ENCODE results near the gene DENND5A. TPM values are rescaled to one million over a fixed set of nuclear protein-coding genes. Genes with fewer than 3 reads are reported as not detected.
"Not testable (repeated sequence)": the region's sequence is repeated elsewhere in the genome, so short reads cannot be mapped to it uniquely, and the experiment has no call there.

DENND5A gene
- total RNA-seq, 1 donor from 2014 or later, result 147 TPM

DNA sequence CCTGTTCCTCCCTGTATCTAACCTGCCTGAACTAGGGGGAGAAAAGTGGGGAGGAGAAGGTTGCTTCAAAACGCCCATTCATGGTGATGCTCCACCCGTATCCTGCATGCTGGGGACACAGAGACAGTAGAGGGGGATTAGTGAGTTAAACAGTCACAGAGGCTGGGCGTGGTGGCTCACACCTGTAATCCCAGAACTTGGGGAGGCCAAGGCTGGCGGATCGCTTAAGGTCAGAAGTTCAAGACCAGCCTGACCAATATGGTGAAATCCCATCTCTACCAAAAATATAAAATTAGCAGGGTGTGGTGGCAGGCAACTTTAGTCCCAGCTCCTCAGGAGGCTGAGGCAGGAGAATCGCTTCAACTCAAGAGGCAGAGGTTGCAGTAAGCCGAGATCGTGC, 1.8 kb upstream of the DENND5A start:
- ATAC-seq (no peak), DNase-seq (ENCODE audit: low spot score) (no peak)
- intact Hi-C loops (cut with DNase I), result no loop called here

GRCh38 chr11:9266132-9266736, 1.1 kb upstream of the DENND5A start:
- ATAC-seq, result no peak
- no peak for DNase-seq (ENCODE audit: low spot score)
- intact Hi-C loops (cut with DNase I), result no loop called here

DNA sequence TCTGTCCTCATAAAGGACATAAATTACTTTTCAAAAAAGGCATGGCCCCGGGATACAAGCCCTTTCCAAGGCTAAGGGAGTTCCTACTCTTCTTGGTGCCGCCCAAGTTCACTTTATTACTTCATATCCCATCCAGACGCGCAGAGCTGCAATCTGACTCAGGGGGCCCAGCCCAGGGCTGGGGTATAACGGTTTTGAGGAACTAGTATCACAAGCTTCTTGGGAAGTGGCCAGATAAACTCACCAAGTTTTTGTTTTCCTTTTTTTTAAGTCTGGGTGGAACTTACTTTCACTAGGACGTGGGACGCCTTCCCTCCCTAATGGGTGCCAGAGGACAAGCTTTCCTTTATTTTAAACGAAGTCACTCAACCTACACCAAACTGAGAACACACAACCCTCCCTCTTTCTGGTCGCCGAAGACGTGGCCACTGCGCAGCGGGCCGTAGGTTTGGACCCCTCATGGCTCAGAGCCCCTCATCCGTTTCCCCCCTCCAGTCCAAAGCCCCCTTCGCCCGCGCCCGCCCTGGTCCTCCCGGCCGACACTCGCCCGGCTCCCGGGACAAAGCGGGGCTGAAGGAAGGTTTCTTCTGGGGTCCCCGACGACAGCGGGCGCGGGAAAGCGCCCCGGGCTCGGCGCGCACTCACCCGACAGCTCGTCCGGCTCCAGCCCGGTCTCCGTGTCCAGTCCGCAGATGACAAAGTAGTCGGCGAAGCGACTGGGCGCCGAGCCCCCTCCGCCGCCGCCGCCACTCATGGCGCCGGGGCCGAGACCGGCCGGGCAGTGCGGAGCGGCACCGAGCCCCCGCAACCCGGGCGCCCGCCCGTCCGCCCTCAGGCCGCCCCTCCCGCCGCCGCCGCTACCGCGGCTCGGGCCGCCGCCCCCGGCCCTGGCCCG, 587 bp downstream of the DENND5A start:
- peak; percentile 80 for ATAC-seq
- peak; percentile 77 for DNase-seq (ENCODE audit: low spot score)
- intact Hi-C loops (cut with DNase I), result no loop called here

DNA sequence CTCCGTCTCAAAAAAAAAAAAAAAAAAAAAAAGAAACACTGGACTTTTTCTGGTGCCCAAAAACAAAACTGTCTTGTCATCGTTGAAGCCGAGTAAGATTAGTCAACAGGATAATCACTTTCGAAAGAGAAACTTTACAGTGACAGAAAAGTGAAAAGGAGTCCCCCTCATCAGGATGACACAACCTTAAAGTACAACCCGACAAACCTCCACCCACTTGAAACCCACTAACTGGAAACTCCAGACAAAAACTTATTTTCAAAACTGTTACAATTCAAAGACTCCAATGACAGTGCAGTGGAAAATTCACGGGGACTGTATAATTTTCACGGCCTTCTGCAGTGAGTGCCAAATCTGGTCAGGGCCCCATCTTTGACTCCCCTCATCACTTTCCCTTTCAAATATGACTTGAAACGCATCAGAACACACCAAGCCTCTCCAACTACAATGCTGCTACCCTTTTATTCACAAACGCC, 1.3 kb downstream of the DENND5A start:
- DNase-seq (ENCODE audit: low spot score) (no peak), ATAC-seq (peak; percentile 30)
- intact Hi-C loops (cut with DNase I), result no loop called here

GRCh38 chr11:9260838-9261146, 4.4 kb downstream of the DENND5A start:
- DNase-seq (ENCODE audit: low spot score); ATAC-seq; intact Hi-C loops (cut with DNase I): not testable (repeated sequence)

GRCh38 chr11:9259981-9260837, 4.9 kb downstream of the DENND5A start:
- intact Hi-C loops (cut with DNase I), result no loop called here
- DNase-seq (ENCODE audit: low spot score) (no peak), ATAC-seq (no peak)

DNA sequence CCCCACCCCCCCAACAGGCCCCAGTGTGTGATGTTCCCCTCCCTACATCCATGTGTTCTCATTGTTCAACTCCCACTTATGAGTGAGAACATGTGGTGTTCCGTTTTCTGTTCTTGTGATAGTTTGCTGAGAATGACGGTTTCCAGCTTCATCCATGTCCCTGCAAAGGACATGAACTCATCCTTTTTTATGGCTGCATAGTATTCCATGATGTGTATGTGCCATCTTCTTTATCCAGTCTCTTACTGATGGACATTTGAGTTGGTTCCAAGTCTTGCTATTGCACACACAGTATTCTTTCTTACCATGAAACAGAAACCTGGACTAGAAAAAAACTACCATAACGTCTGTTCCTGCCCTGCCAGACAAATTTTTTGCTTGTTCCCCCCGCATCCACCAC, 6.9 kb downstream of the DENND5A start:
- intact Hi-C loops (cut with DNase I); DNase-seq (ENCODE audit: low spot score); ATAC-seq: not testable (repeated sequence)

DNA sequence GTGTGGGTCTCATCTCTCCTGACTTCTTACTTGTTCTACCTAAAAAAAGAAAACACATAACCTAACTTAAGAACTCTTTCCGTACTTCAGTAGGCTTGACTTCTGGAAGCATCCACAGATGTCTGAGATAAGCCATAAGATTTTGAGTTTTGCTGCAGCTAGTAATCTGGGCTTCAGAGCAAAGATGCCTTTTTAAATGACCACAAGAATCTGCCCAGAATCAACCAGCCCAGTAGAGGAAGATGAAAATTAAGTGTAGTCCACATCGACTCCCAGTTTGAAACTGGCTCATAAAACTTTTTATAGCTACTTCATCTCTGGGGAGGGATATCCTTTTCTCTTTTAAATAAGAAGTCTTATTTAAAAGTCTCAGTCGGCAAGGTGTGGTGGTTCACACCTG, 10.7 kb downstream of the DENND5A start:
- DNase-seq (ENCODE audit: low spot score), result no peak
- intact Hi-C loops (cut with DNase I), result no loop called here
- no peak for ATAC-seq

- no peak for DNase-seq (ENCODE audit: low spot score)
- no peak for ATAC-seq
- intact Hi-C loops (cut with DNase I), result no loop called here
Observed at GRCh38 chr11:9253086-9253485, 12.1 kb downstream of the DENND5A start.

- intact Hi-C loops (cut with DNase I), result no loop called here
- ATAC-seq, result no peak
- DNase-seq (ENCODE audit: low spot score), result no peak
Observed at GRCh38 chr11:9251311-9251710, 13.8 kb downstream of the DENND5A start.

GRCh38 chr11:9250139-9250582, 15.0 kb downstream of the DENND5A start:
- no peak for ATAC-seq
- intact Hi-C loops (cut with DNase I), result no loop called here
- no peak for DNase-seq (ENCODE audit: low spot score)

DNA sequence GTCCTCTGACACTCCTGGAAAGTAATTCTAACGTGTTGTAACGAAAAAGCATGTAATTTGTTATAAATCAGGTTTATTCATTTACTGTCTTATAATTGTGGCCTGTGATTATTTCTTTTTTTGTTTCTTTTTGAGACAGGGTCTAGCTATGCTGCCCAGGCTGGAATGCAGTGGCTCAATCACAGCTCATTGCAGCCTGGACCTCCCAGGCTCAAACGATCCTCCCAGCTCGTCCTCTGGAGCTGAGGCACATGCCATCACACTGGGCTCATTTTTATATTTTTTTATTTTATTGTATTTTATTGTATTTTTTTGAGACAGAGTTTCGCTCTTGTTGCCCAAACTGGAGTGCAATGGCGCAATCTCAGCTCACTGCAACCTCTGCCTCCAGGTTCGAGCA, 15.9 kb downstream of the DENND5A start:
- intact Hi-C loops (cut with DNase I), result no loop called here
- ATAC-seq (no peak), DNase-seq (ENCODE audit: low spot score) (no peak)

DNA sequence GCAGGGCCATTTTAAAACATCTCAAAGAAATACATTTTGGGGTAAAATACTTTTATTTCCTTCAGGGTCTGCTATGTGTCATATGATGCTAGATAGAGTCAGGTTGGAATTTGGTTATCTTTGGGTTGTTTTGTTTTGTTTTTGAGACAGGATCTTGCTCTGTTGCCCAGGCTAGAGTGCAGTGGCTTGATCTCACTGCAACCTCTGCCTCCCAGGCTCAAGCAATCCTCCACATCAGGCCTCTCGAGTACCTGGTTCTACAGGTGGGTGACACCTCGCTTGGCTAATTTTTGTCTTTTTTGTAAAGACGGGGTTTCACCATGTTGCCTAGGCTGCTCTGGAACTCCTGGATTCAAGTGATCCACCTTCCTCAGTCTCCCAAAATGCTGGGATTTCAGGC, 17.3 kb downstream of the DENND5A start:
- ATAC-seq (no peak), DNase-seq (ENCODE audit: low spot score) (no peak)
- intact Hi-C loops (cut with DNase I), result no loop called here

DNA sequence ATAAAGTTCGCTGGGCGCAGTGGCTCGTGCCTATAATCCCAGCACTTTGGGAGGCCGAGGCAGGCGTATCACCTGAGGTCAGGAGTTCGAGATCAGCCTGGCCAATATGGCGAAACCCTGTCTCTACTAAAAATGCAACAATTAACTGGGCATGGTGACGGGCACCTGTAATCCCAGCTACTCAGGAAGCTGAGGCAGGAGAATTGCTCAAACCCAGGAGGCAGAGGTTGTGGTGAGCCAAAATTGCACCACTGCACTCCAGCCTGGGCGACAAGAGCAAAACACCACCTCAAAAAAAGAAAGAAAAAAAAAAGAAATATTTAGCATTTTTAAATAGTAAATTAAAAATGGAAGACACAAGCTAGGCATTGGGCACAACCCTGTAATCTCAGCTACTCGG, 28.9 kb downstream of the DENND5A start:
- intact Hi-C loops (cut with DNase I); DNase-seq (ENCODE audit: low spot score); ATAC-seq: not testable (repeated sequence)

DNA sequence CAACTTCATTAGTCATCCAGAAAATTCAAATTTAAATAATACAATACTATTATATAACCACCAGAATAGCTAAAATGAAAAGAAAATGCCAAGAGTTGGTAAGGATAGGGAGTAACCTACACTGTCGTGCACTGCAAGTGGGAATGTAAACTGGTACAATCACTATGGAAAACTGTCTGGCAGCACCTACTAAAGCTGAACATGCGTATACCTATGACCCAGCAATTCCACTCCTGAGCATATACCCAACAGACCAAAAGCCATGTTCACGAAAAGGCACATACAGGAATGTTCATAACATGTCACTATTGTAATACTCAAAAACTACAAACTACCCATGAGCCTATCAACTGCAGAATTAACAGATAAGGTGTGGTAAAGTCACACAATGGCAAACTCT, 32.7 kb downstream of the DENND5A start:
- ATAC-seq (no peak), DNase-seq (ENCODE audit: low spot score) (no peak)
- intact Hi-C loops (cut with DNase I), result no loop called here

DNA sequence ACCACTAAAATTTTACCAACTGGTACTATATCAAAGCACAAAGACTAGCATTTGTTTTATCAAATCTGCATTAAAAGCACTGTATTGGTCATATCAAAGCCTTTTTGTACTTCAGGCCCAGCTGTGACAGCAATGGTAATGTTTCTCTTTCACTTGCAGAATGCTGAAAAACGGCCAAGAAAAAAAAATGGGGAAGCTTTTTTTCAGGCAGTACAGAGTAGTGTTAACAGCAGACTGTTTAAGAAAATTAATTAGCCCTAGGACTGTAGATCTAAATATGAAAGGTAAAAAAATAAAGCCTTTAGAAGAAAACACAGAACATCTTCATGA, 33.3 kb downstream of the DENND5A start:
- no peak for DNase-seq (ENCODE audit: low spot score)
- intact Hi-C loops (cut with DNase I), result no loop called here
- ATAC-seq, result peak; percentile 87

- ATAC-seq (no peak), DNase-seq (ENCODE audit: low spot score) (no peak)
- intact Hi-C loops (cut with DNase I), result no loop called here
Observed at GRCh38 chr11:9230296-9230695, 34.9 kb downstream of the DENND5A start.

- no peak for DNase-seq (ENCODE audit: low spot score)
- no peak for ATAC-seq
- intact Hi-C loops (cut with DNase I), result no loop called here
Observed at GRCh38 chr11:9228091-9228490, 37.1 kb downstream of the DENND5A start.

DNA sequence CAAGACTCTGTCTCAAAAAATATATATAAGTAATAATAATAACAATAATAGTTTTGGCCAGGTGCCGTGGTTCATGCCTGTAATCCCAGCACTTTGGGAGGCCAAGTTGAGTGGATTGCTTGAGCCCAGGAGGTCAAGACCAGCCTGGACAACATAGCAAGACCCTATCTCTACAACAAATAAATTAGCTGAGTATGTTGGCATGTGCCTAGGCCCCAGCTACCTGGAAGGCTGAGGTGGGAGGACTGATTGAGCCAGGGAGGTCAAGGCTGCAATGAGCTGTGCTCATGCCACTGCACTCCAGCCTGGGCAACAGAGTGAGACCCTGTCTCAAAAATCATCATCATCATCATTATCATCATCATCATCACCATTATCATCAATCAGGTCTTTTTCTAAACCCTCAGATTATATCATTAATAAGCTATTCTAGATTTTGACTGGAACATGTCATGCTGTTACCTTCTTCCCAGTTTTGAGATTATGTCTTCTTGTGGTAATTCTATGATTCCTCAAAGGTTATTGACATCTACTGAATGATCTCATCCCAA, 39.3 kb downstream of the DENND5A start:
- DNase-seq (ENCODE audit: low spot score) (no peak), ATAC-seq (no peak)
- intact Hi-C loops (cut with DNase I), result no loop called here

Data from sciatic nerve (tissue), 2 donors.